Endothelial cell of umbilical vein (primary cell): ENCODE measurements around the gene PRKRIP1. TPM values are rescaled to one million over a fixed set of nuclear protein-coding genes. Genes with fewer than 3 reads are reported as not detected.

ENCODE experiments used
- BruUV-seq: library from RNA; stranded (reverse); fragments of 400-500 nt; replicated peaks from 2 replicates; lab custom pipeline; 2021; lab: Mats Ljungman, UMichigan
- CTCF ChIA-PET: fragments of 300-600, 350-600 bp; sonication (Branson Sonifier 250); formaldehyde crosslinking; loops from one replicate; lab custom pipeline; 2021; ENCODE audit warnings: antibody characterized with exemption, inconsistent platforms; lab: Charles Lee
- POLR2A ChIA-PET: fragments of 300-600, 350-600 bp; sonication (Branson Sonifier 250); formaldehyde crosslinking; loops from one replicate; lab custom pipeline; 2021; ENCODE audit warnings: antibody characterized with exemption, inconsistent platforms; lab: Charles Lee
- DNase-seq: peaks from one replicate; pipeline ENCODE4 v3.0.0-alpha.2; 2011; ENCODE audit warnings: low read depth, low spot score
- FAIRE-seq: peaks from 2 replicates; lab custom pipeline; 2011; peaks lifted over from hg19 to GRCh38; lab: Jason Lieb, UNC
- H2AFZ ChIP-seq: 2 replicates; pipeline ENCODE4 v1.6.0; 2012; ENCODE audit warnings: low read depth, low read length, control low read depth, inconsistent platforms
- H3K27ac ChIP-seq: 2 replicates; pipeline ENCODE4 v1.5.1; 2011; ENCODE audit warnings: low read depth, mild to moderate bottlenecking, control low read depth, low read length, moderate library complexity; ENCODE audit not compliant: insufficient read depth
- H3K27me3 ChIP-seq, 2 experiments: 2 replicates each; pipeline versions ENCODE4 v1.6.0 to v1.6.1; 2011; ENCODE audit warnings: low read length in 2 of 2, mixed read lengths in 1 of 2; ENCODE audit not compliant: control insufficient read depth in 2 of 2, insufficient read depth in 2 of 2
- H3K36me3 ChIP-seq, 2 experiments: 2 replicates in 1 of 2; 3 replicates in 1 of 2; pipeline ENCODE4 v1.5.1; 2011; ENCODE audit warnings: low read length in 2 of 2, mild to moderate bottlenecking in 1 of 2, moderate library complexity in 1 of 2; ENCODE audit not compliant: control insufficient read depth in 2 of 2, insufficient read depth in 2 of 2; ENCODE audit errors: extremely low read depth in 1 of 2
- H3K4me1 ChIP-seq: 3 replicates; pipeline ENCODE4 v1.5.1; 2011; ENCODE audit warnings: mild to moderate bottlenecking, low read length; ENCODE audit not compliant: control insufficient read depth, insufficient read depth; ENCODE audit errors: extremely low read depth
- H3K4me2 ChIP-seq: 2 replicates; pipeline ENCODE4 v1.6.1; 2011; ENCODE audit warnings: low read length, control low read depth, mixed read lengths; ENCODE audit not compliant: insufficient read depth
- H3K4me3 ChIP-seq, 3 experiments: fragments of 200-600 bp in 1 of 3; sonication (generic), shearing (Covaris generic) in 1 of 3; replicated peaks in 1 of 3; 2 replicates each; pipeline ENCODE4 v1.5.1; 2011 to 2016; ENCODE audit warnings: control low read depth in 3 of 3, low read length in 3 of 3, mild to moderate bottlenecking in 2 of 3, inconsistent platforms in 1 of 3, low read depth in 1 of 3, moderate library complexity in 1 of 3; ENCODE audit not compliant: insufficient read depth in 1 of 3
- H3K79me2 ChIP-seq: 2 replicates; pipeline ENCODE4 v1.6.0; 2012; ENCODE audit warnings: low read length, inconsistent platforms; ENCODE audit not compliant: control insufficient read depth, insufficient read depth
- H3K9ac ChIP-seq: replicated peaks from 2 replicates; pipeline ENCODE3; 2011; ENCODE audit warnings: low read length, control low read depth; ENCODE audit not compliant: insufficient read depth; ENCODE audit errors: extremely low read depth
- H3K9me1 ChIP-seq: replicated peaks from 3 replicates; pipeline ENCODE4 v1.6.0; 2011; ENCODE audit warnings: mild to moderate bottlenecking, low read length; ENCODE audit not compliant: control insufficient read depth, insufficient read depth; ENCODE audit errors: extremely low read depth
- H3K9me3 ChIP-seq: replicated peaks from 2 replicates; pipeline ENCODE4 v1.5.1; 2012; ENCODE audit warnings: low read length, inconsistent platforms; ENCODE audit not compliant: control insufficient read depth, insufficient read depth
- H4K20me1 ChIP-seq: replicated peaks from 2 replicates; pipeline ENCODE3; 2011; ENCODE audit warnings: mild to moderate bottlenecking, low read length; ENCODE audit not compliant: control insufficient read depth, insufficient read depth; ENCODE audit errors: extremely low read depth
- EZH2 ChIP-seq: IDR thresholded peaks from 2 replicates; pipeline ENCODE4 v1.6.1; 2012; ENCODE audit warnings: borderline replicate concordance, low read depth, mild to moderate bottlenecking, moderate library complexity, low read length, inconsistent platforms; ENCODE audit not compliant: severe bottlenecking
- FOS ChIP-seq: IDR thresholded peaks from 2 replicates; pipeline ENCODE4 v1.6.1; 2011; ENCODE audit warnings: mild to moderate bottlenecking, low read length, moderate library complexity, borderline replicate concordance; ENCODE audit not compliant: insufficient read depth
- GATA2 ChIP-seq: IDR thresholded peaks from 2 replicates; pipeline ENCODE4 v1.7.0; 2011; ENCODE audit warnings: low read depth, mild to moderate bottlenecking, moderate library complexity, mixed read lengths, low read length; ENCODE audit not compliant: insufficient read length, insufficient read depth
- JUN ChIP-seq: IDR thresholded peaks from 2 replicates; pipeline ENCODE4 v1.6.1; 2011; ENCODE audit warnings: borderline replicate concordance, low read depth; ENCODE audit not compliant: insufficient read length, insufficient read depth
- MAX ChIP-seq: IDR thresholded peaks from 2 replicates; pipeline ENCODE4 v1.6.1; 2011; ENCODE audit not compliant: insufficient read depth, insufficient read length
- MYC ChIP-seq: IDR thresholded peaks from one replicate; pipeline ENCODE4 v1.6.1; 2011; ENCODE audit warnings: mild to moderate bottlenecking, low read depth, low read length
- POLR2A ChIP-seq: IDR thresholded peaks from 2 replicates; pipeline ENCODE4 v1.6.1; 2012; ENCODE audit warnings: low read depth, mild to moderate bottlenecking, control low read depth, low read length
- POLR2AphosphoS5 ChIP-seq: IDR thresholded peaks from 2 replicates; pipeline ENCODE4 v1.6.1; 2012; ENCODE audit warnings: low read depth, mild to moderate bottlenecking, control low read depth, low read length, moderate library complexity; ENCODE audit not compliant: insufficient read depth
- dilution Hi-C: fragments of 300-500 bp; cut with MboI; formaldehyde crosslinking; loops from one replicate; pipeline ENCODE4 v1.15.0; 2019; ENCODE audit warnings: low sequenced_read_pairs; ENCODE audit not compliant: extremely low pct_ligation_motif_present
- intact Hi-C: fragments of 100-400 bp; cut with micrococcal nuclease; formaldehyde crosslinking; loops from one replicate; pipeline ENCODE4 v1.10.0; 2022
- polyA plus RNA-seq, 4 experiments: library from polyadenylated mRNA; depleted of rRNA in 3 of 4; stranded (reverse) in 3 of 4; unstranded in 1 of 4; fragments of >200 nt; gene quantifications; 2 replicates each; pipeline versions ENCODE4 v1.2.1 to v1.2.3, GENCODE V29; 2011 to 2012; ENCODE audit warnings: missing spikeins in 1 of 4
- total RNA-seq: library from RNA; stranded (reverse); gene quantifications from 2 replicates; pipeline ENCODE4 v1.2.3, GENCODE V29; 2021
- TF ChIP-seq, protein P1 (sequence below), 2 donors: IDR thresholded peaks; 1 replicate in 1 of 2; 2 replicates in 1 of 2; pipeline ENCODE4 v1.5.1; 2011; ENCODE audit warnings: low read length in 2 of 2, mild to moderate bottlenecking in 2 of 2, moderate library complexity in 2 of 2, control low read depth in 1 of 2, inconsistent platforms in 1 of 2, low read depth in 1 of 2; ENCODE audit not compliant: insufficient read depth in 1 of 2; ENCODE audit errors: extremely low read depth in 1 of 2

Gene PRKRIP1
- total and polyA plus RNA-seq, 2 donors (not counting 3 experiments of a cell fraction or from before 2014, with no cell fraction given): 16.1 to 26.1 TPM

- H3K27me3 ChIP-seq: no peaks in the 10 kb centered on the region
- H4K20me1 ChIP-seq: no peaks in the 10 kb centered on the region
- no peaks in the 10 kb centered on the region for H3K4me1 ChIP-seq
- H3K9me1 ChIP-seq: no peaks in the 10 kb centered on the region
- no peak overlapping the region for H3K4me3 ChIP-seq
- TF ChIP-seq MAX: no peak
- no peak for TF ChIP-seq POLR2AphosphoS5
- no peak for TF ChIP-seq JUN
- no peak for TF ChIP-seq POLR2A
- TF ChIP-seq, protein P1, sequence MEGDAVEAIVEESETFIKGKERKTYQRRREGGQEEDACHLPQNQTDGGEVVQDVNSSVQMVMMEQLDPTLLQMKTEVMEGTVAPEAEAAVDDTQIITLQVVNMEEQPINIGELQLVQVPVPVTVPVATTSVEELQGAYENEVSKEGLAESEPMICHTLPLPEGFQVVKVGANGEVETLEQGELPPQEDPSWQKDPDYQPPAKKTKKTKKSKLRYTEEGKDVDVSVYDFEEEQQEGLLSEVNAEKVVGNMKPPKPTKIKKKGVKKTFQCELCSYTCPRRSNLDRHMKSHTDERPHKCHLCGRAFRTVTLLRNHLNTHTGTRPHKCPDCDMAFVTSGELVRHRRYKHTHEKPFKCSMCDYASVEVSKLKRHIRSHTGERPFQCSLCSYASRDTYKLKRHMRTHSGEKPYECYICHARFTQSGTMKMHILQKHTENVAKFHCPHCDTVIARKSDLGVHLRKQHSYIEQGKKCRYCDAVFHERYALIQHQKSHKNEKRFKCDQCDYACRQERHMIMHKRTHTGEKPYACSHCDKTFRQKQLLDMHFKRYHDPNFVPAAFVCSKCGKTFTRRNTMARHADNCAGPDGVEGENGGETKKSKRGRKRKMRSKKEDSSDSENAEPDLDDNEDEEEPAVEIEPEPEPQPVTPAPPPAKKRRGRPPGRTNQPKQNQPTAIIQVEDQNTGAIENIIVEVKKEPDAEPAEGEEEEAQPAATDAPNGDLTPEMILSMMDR (IDR thresholded peaks at IDR 0.05; ENCODE audit: extremely low read depth in 1 of 2, insufficient read depth in 1 of 2, low read depth in 1 of 2, low read length in 2 of 2): no peak
- TF ChIP-seq MYC: no peak
- no peak for TF ChIP-seq GATA2
- no peak for TF ChIP-seq EZH2
- no peak for TF ChIP-seq FOS
- H3K9ac ChIP-seq: no peak overlapping the region
- H3K79me2 ChIP-seq: no peaks in the 10 kb centered on the region
- intact Hi-C loops (no loop called here), dilution Hi-C loops (no loop called here)
- ChIA-PET CTCF (interaction anchor here (1.4 to 2.2 kb wide), 2 partner anchors 29 to 36 kb away, joined by 5 to 13 read pairs; no protein-coding TSS in a partner anchor), POLR2A (no interaction called here)
- DNase-seq (no peak), FAIRE-seq (no peak)
- no peak overlapping the region for H3K27ac ChIP-seq
- H3K36me3 ChIP-seq: peaks cover 21 to 39% of the 10 kb centered on the region in 2 experiments
- no peak overlapping the region for H3K4me2 ChIP-seq
- H2AFZ ChIP-seq: no peak overlapping the region
- BruUV-seq: no TSS peak
- H3K9me3 ChIP-seq: no peaks in the 10 kb centered on the region
Measured at GRCh38 chr7:102403563-102403962, 7.4 kb downstream of the PRKRIP1 start.
